H1 (cell line): ENCODE data around the gene MPND. TPM values are rescaled to one million over a fixed set of nuclear protein-coding genes. Genes with fewer than 3 reads are reported as not detected.

ENCODE experiments used
- CTCF ChIA-PET: fragments of 300-600 bp; sonication (Branson Sonifier 250); formaldehyde crosslinking; loops from one replicate; lab custom pipeline; 2021; ENCODE audit not compliant: partially characterized antibody; lab: Charles Lee
- POLR2A ChIA-PET: fragments of 300-600 bp; sonication (Branson Sonifier 250); formaldehyde crosslinking; loops from one replicate; lab custom pipeline; 2021; ENCODE audit warnings: inconsistent platforms; ENCODE audit not compliant: partially characterized antibody; lab: Charles Lee
- DNase-seq, 2 experiments: peaks; one replicate each; pipeline versions ENCODE4 v3.0.0 to v3.0.0-alpha.2; 2010 to 2022; ENCODE audit warnings: low spot score in 2 of 2, low read depth in 1 of 2, mixed read lengths in 1 of 2
- FAIRE-seq: peaks from 2 replicates; lab custom pipeline; 2011; peaks lifted over from hg19 to GRCh38; lab: Jason Lieb, UNC
- H2AFZ ChIP-seq: 2 replicates; pipeline ENCODE4 v1.8.1; 2012; ENCODE audit warnings: low read length, inconsistent platforms
- H2AK5ac ChIP-seq: 2 replicates; pipeline ENCODE4 v1.6.1; 2013; ENCODE audit warnings: low read depth, low read length
- H2BK120ac ChIP-seq: replicated peaks from 2 replicates; pipeline ENCODE3; 2013; ENCODE audit warnings: low read depth, low read length, inconsistent platforms
- H2BK12ac ChIP-seq: 2 replicates; pipeline ENCODE4 v1.6.1; 2013; ENCODE audit warnings: low read depth, low read length
- H2BK15ac ChIP-seq: 2 replicates; pipeline ENCODE4 v1.6.1; 2013; ENCODE audit warnings: low read length
- H2BK20ac ChIP-seq: 2 replicates; pipeline ENCODE4 v1.6.1; 2013; ENCODE audit warnings: low read length
- H2BK5ac ChIP-seq: 2 replicates; pipeline ENCODE4 v1.6.1; 2013; ENCODE audit warnings: low read depth, low read length
- H3K14ac ChIP-seq: 2 replicates; pipeline ENCODE4 v1.6.1; 2013; ENCODE audit warnings: inconsistent platforms; ENCODE audit not compliant: insufficient read length
- H3K18ac ChIP-seq: 2 replicates; pipeline ENCODE4 v1.6.1; 2013; ENCODE audit warnings: low read length; ENCODE audit errors: extremely low read depth
- H3K23ac ChIP-seq: 2 replicates; pipeline ENCODE4 v1.6.1; 2013; ENCODE audit warnings: inconsistent platforms; ENCODE audit not compliant: insufficient read length
- H3K23me2 ChIP-seq: 2 replicates; pipeline ENCODE4 v1.6.1; 2013; ENCODE audit warnings: low read depth, low read length
- H3K27ac ChIP-seq: 2 replicates; pipeline ENCODE4 v1.6.1; 2011; ENCODE audit warnings: low read depth, low read length, inconsistent platforms
- H3K27me3 ChIP-seq, 4 experiments: replicated peaks in 1 of 4; 1 replicate in 1 of 4; 2 replicates in 3 of 4; pipeline versions ENCODE4 v1.6.1 to v1.8.1; 2011 to 2013; ENCODE audit warnings: low read length in 3 of 4, mild to moderate bottlenecking in 3 of 4, inconsistent platforms in 2 of 4, mixed read lengths in 2 of 4, moderate library complexity in 1 of 4; ENCODE audit not compliant: control insufficient read depth in 3 of 4, insufficient read depth in 3 of 4; ENCODE audit errors: extremely low read depth in 1 of 4
- H3K36me3 ChIP-seq, 4 experiments: 2 replicates each; pipeline versions ENCODE4 v1.6.1 to v1.8.1; 2011 to 2013; ENCODE audit warnings: mild to moderate bottlenecking in 4 of 4, low read length in 3 of 4, moderate library complexity in 2 of 4, control low read depth in 1 of 4, inconsistent platforms in 1 of 4; ENCODE audit not compliant: insufficient read depth in 4 of 4, control insufficient read depth in 2 of 4
- H3K4ac ChIP-seq: replicated peaks from 2 replicates; pipeline ENCODE3; 2013; ENCODE audit warnings: low read length, low read depth, mixed read lengths, inconsistent platforms; ENCODE audit not compliant: insufficient read length
- H3K4me1 ChIP-seq, 4 experiments: replicated peaks in 1 of 4; 1 replicate in 1 of 4; 2 replicates in 3 of 4; pipeline versions ENCODE4 v1.6.1 to v1.8.1; 2011 to 2013; ENCODE audit warnings: low read length in 3 of 4, inconsistent platforms in 2 of 4, mixed read lengths in 1 of 4; ENCODE audit not compliant: insufficient read depth in 4 of 4, control insufficient read depth in 3 of 4
- H3K4me2 ChIP-seq, 2 experiments: 2 replicates each; pipeline versions ENCODE4 v1.6.1 to v1.8.1; 2011 to 2013; ENCODE audit warnings: low read depth in 2 of 2, low read length in 2 of 2, control low read depth in 1 of 2, inconsistent platforms in 1 of 2, mild to moderate bottlenecking in 1 of 2; ENCODE audit not compliant: insufficient read depth in 1 of 2
- H3K4me3 ChIP-seq, 4 experiments: fragments of 200-600, 300-600 bp in 1 of 4; sonication (generic), shearing (Covaris generic), sonication (Bioruptor Twin) in 1 of 4; 2 replicates each; pipeline versions ENCODE4 v1.5.1 to v1.8.1; 2011 to 2016; ENCODE audit warnings: low read length in 4 of 4, low read depth in 3 of 4, control low read depth in 2 of 4, inconsistent platforms in 2 of 4, mild to moderate bottlenecking in 2 of 4, mixed read lengths in 1 of 4, moderate library complexity in 1 of 4; ENCODE audit not compliant: insufficient read depth in 2 of 4; ENCODE audit errors: extremely low read depth in 1 of 4
- H3K56ac ChIP-seq: replicated peaks from 2 replicates; pipeline ENCODE3; 2013; ENCODE audit warnings: low read depth, mild to moderate bottlenecking, mixed read lengths, low read length, inconsistent platforms; ENCODE audit not compliant: insufficient read length
- H3K79me1 ChIP-seq: 2 replicates; pipeline ENCODE4 v1.6.1; 2013; ENCODE audit warnings: low read depth, low read length, control low read depth
- H3K79me2 ChIP-seq, 2 experiments: 2 replicates each; pipeline versions ENCODE4 v1.6.1 to v1.8.1; 2012 to 2013; ENCODE audit warnings: low read length in 2 of 2, mild to moderate bottlenecking in 2 of 2, inconsistent platforms in 1 of 2; ENCODE audit not compliant: insufficient read depth in 2 of 2, control insufficient read depth in 1 of 2
- H3K9ac ChIP-seq, 4 experiments: replicated peaks in 1 of 4; 1 replicate in 1 of 4; 2 replicates in 3 of 4; pipeline versions ENCODE4 v1.6.1 to v1.8.1; 2011 to 2013; ENCODE audit warnings: low read depth in 3 of 4, low read length in 3 of 4, control low read depth in 2 of 4, mild to moderate bottlenecking in 2 of 4, moderate library complexity in 2 of 4, inconsistent platforms in 1 of 4; ENCODE audit errors: extremely low read depth in 1 of 4
- H3K9me3 ChIP-seq, 2 experiments: 2 replicates each; pipeline versions ENCODE4 v1.6.1 to v1.8.1; 2012 to 2013; ENCODE audit warnings: mild to moderate bottlenecking in 2 of 2, moderate library complexity in 2 of 2, control low read depth in 1 of 2, inconsistent platforms in 1 of 2, low read depth in 1 of 2, low read length in 1 of 2, mixed read lengths in 1 of 2; ENCODE audit not compliant: insufficient read depth in 2 of 2
- H4K20me1 ChIP-seq, 2 experiments: replicated peaks in 1 of 2; 2 replicates each; pipeline versions ENCODE3 to v1.8.1; 2011 to 2013; ENCODE audit warnings: inconsistent platforms in 2 of 2, low read length in 2 of 2, mild to moderate bottlenecking in 1 of 2; ENCODE audit not compliant: insufficient read depth in 2 of 2, control insufficient read depth in 1 of 2
- H4K5ac ChIP-seq: 2 replicates; pipeline ENCODE4 v1.6.1; 2013; ENCODE audit warnings: low read length, low read depth, mixed read lengths, inconsistent platforms; ENCODE audit not compliant: insufficient read length
- H4K8ac ChIP-seq: 2 replicates; pipeline ENCODE4 v1.8.0; 2013; ENCODE audit warnings: mild to moderate bottlenecking, moderate library complexity, low read length, inconsistent platforms; ENCODE audit not compliant: insufficient read depth; ENCODE audit errors: extremely low read depth
- H4K91ac ChIP-seq: replicated peaks from 2 replicates; pipeline ENCODE3; 2013; ENCODE audit warnings: low read length, mixed read lengths, inconsistent platforms; ENCODE audit not compliant: insufficient read length
- BRCA1 ChIP-seq: IDR thresholded peaks from 2 replicates; pipeline ENCODE4 v1.6.1; 2012; ENCODE audit warnings: low read depth, low read length, improper control_type of control experiment
- CTBP2 ChIP-seq: IDR thresholded peaks from 2 replicates; pipeline ENCODE4 v1.7.0; 2011; ENCODE audit warnings: borderline replicate concordance, mild to moderate bottlenecking, moderate library complexity, mixed read lengths, low read length; ENCODE audit not compliant: insufficient read depth, insufficient read length
- JUN ChIP-seq: IDR thresholded peaks from 2 replicates; pipeline ENCODE4 v1.6.1; 2011; ENCODE audit warnings: low read depth, mild to moderate bottlenecking, improper control_type of control experiment, low read length
- NRF1 ChIP-seq: IDR thresholded peaks from 2 replicates; pipeline ENCODE4 v1.6.1; 2011; ENCODE audit warnings: mild to moderate bottlenecking, low read depth, low read length, improper control_type of control experiment
- PHF8 ChIP-seq: fragments of 200-600 bp; sonication (generic); conservative IDR thresholded peaks from 2 replicates; pipeline ENCODE4 v1.7.1; 2012; ENCODE audit warnings: low read depth, mild to moderate bottlenecking, inconsistent platforms, low read length, moderate library complexity
- SAP30 ChIP-seq: fragments of 300-600 bp; sonication (generic); IDR thresholded peaks from 2 replicates; pipeline ENCODE4 v1.7.1; 2012; ENCODE audit warnings: low read length, moderate library complexity, mild to moderate bottlenecking, inconsistent platforms; ENCODE audit not compliant: insufficient read depth, insufficient replicate concordance
- SP4 ChIP-seq: IDR thresholded peaks from 2 replicates; pipeline ENCODE4 v1.6.1; 2012; ENCODE audit warnings: low read length, inconsistent platforms
- SRF ChIP-seq: IDR thresholded peaks from 2 replicates; pipeline ENCODE4 v1.6.1; 2011; ENCODE audit warnings: mild to moderate bottlenecking, low read depth, low read length, moderate library complexity
- TAF1 ChIP-seq: IDR thresholded peaks from 2 replicates; pipeline ENCODE4 v1.6.1; 2011; ENCODE audit warnings: mild to moderate bottlenecking, low read depth, low read length
- TBP ChIP-seq: IDR thresholded peaks from 2 replicates; pipeline ENCODE4 v1.6.1; 2011; ENCODE audit warnings: low read depth, low read length, improper control_type of control experiment
- YY1 ChIP-seq: IDR thresholded peaks from 2 replicates; pipeline ENCODE4 v1.6.1; 2011; ENCODE audit warnings: low read depth, mild to moderate bottlenecking, low read length
- WGBS, 2 experiments: shearing (Covaris generic) in 1 of 2; methylation state at CpG; one replicate each; pipeline versions ENCODE4 v1.1.6 to v1.1.7; 2013 to 2015; ENCODE audit warnings: low lambda C conversion rate in 2 of 2, mixed read lengths in 2 of 2, inconsistent platforms in 1 of 2, low coverage in 1 of 2, missing lambda C conversion rate in 1 of 2; ENCODE audit not compliant: insufficient replicate concordance in 2 of 2, insufficient coverage in 1 of 2, insufficient read length in 1 of 2; ENCODE audit errors: extremely low coverage in 1 of 2, missing lambda C conversion rate in 1 of 2; 5-methylcytosine and 5-hydroxymethylcytosine counted together
- polyA plus RNA-seq, 7 experiments: library from polyadenylated mRNA; depleted of rRNA in 3 of 7; stranded (reverse) in 5 of 7; unstranded in 2 of 7; fragments of >200 nt in 5 of 7; fragments of 200-250 nt in 2 of 7; gene quantifications; 1 replicate in 5 of 7; 2 replicates in 1 of 7; 4 replicates in 1 of 7; pipeline versions ENCODE4 v1.2.1 to v1.2.3, GENCODE V29; 2011 to 2013; ENCODE audit warnings: missing spikeins in 2 of 7, mixed read lengths in 2 of 7
- total RNA-seq: library from RNA; stranded (reverse); fragmentation: NEBNext Ultra II Directional; extraction: Animal tissue kit (Norgen Biotek cat#: 25700); gene quantifications from 2 replicates; pipeline ENCODE4 v1.2.1, GENCODE V29; 2021

The MPND gene
- total and polyA plus RNA-seq, 2 of the 8 experiments (the other 6 are each of a cell fraction or from before 2014, with no cell fraction given) = 22.9 to 27.7 TPM

DNA sequence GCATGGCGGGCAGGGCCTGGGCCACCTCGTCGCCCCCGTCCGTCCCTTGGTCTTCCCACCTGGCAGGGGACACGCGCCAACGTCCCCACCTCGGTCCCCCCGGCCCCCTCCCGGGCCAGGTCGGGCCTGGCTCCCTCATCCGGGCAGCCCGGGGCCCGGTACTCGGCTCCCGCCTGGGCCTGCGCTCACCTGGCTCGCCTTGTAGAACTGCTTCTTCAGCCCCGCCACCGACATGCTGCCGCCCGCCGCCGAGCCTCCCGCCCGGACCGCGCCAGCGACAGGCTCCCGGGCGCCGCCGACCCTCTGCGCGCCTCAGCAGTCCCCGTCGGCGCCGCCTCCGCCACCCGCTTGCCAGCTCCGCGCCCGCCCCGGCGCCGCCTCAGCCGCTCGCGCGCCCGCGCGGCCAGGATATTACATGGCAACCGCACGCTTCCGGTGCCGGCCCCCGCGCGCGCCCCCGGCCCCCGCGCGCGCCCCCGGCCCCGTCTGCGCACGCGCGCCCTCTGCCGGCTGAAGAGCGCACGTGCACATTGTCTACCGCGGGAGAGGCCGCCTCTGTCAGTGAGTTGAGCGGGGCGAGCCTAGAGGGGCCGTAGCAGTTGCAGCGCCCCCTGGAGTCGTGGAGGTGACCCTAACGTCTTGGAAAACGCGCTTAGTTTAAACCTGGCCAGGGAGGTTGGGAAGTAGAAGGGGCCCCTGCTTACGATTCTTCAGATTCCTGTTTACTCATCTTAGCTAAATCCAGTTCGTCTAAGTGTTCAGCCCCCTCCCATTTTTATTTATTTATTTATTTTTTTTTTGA lies 57.0 kb downstream of the MPND start, which contains the start of gene SH3GL1:
Gene SH3GL1 (minus strand): TSS at position 413 of the 802 bp plus-strand sequence. CDS start 179 bp downstream, at position 234.
- Histone ChIP-seq H3K27me3 (no peaks in the 10 kb centered on the region), H2BK20ac (no peak within 1 kb of the TSS), H3K27ac (peak within 1 kb of the TSS; percentile 40; the same call in 1 of the 2 replicates), H2BK12ac (peak within 1 kb of the TSS; percentile 85; the same call in 1 of the 2 replicates), H4K20me1 (peaks cover 15 to 22% of the 10 kb centered on the region in 2 experiments), H2AFZ (no peak within 1 kb of the TSS), H3K9ac (peak within 1 kb of the TSS; percentile 61 to 94 (median 81)), H4K91ac (peak within 1 kb of the TSS; percentile 83), H3K18ac (no peak within 1 kb of the TSS; the same call in none of the 2 replicates), H3K4me1 (peaks cover 0 to 9% (median 4%) of the 10 kb centered on the region in 4 experiments; a peak in 4 of 7 replicates), H3K56ac (peak within 1 kb of the TSS; percentile 8), H4K5ac (no peak within 1 kb of the TSS), H3K23me2 (peaks cover 12% of the 10 kb centered on the region), H2BK5ac (peak within 1 kb of the TSS; percentile 39; the same call in 1 of the 2 replicates), H3K14ac (no peak within 1 kb of the TSS), H3K4ac (no peak within 1 kb of the TSS), H2AK5ac (peak within 1 kb of the TSS; percentile 59; the same call in 1 of the 2 replicates), H3K9me3 (no peaks in the 10 kb centered on the region), H2BK15ac (no peak within 1 kb of the TSS), H3K79me2 (peaks cover 31 to 72% of the 10 kb centered on the region in 2 experiments), H3K4me2 (peak within 1 kb of the TSS; percentile 94 to 98), H3K4me3 (peak within 1 kb of the TSS; percentile 58 to 93 (median 82)), H3K36me3 (peaks cover 0 to 3% (median 0%) of the 10 kb centered on the region in 4 experiments; a peak in 2 of 8 replicates), H2BK120ac (no peak within 1 kb of the TSS), H3K79me1 (peaks cover 23% of the 10 kb centered on the region), H4K8ac (peak within 1 kb of the TSS; percentile 79; the same call in 1 of the 2 replicates), H3K23ac (no peak within 1 kb of the TSS)
- peak; percentile 83 to 95 for DNase-seq
- ChIA-PET POLR2A (interaction anchor here (0.6 to 49.6 kb wide), 12 partner anchors 10 to 788 kb away, joined by 3 to 1590 read pairs (median 4); partner anchors contain the start of genes STAP2 and UBXN6), CTCF (interaction anchor here (0.6 to 3.3 kb wide), 22 partner anchors 9 to 903 kb away, joined by 3 to 38 read pairs (median 4); no protein-coding TSS in a partner anchor)
- WGBS, 2 experiments = 3% methylated on average over 22 of the region's 90 CpGs; no CpG with 5 or more reads in 1 of the 2 experiments
- no peak for FAIRE-seq
- TF ChIP-seq SP4 = peak; percentile 76; the same call in 1 of the 2 replicates
- TF ChIP-seq BRCA1 = peak; percentile 32; the same call in 1 of the 2 replicates
- TF ChIP-seq NRF1 = no peak
- 0 out of 2 replicates have a peak, but pooled peaks have one; percentile 54 for TF ChIP-seq TBP
- no peak for TF ChIP-seq SAP30
- peak; percentile 83 for TF ChIP-seq PHF8
- TF ChIP-seq YY1 = peak; percentile 25; the same call in 1 of the 2 replicates
- TF ChIP-seq JUN = no peak
- TF ChIP-seq TAF1 = peak; percentile 37; the same call in 1 of the 2 replicates
- TF ChIP-seq CTBP2 = no peak
- TF ChIP-seq SRF = no peak
